Measurements from ENCODE around the gene DENND1A. TPM values are rescaled to one million over a fixed set of nuclear protein-coding genes. Genes with fewer than 3 reads are reported as not detected.

The DENND1A gene
- total and polyA plus RNA-seq, 4 donors: 7.9 to 22.0 (median 13.9) TPM

DNA sequence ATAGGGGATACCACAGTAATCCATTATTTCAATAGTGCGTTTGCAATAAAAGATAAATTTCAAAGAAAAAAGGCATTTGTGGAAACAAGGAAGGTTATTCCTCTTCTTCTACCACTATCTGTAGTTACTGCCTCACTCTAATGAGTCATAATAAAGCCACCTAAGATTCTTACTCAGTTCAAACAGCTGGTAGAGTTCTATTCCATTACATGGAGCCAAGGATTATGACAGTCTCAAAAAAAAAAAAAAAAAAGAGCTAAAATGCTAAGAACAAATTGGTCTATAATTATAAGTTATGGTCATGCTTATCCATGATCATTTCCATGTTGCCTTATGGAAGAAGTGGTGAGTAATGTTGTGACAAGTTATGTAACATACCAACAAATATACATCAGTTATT, 46.3 kb downstream of the DENND1A start:
- 97% methylated on average over 1 of the region's 1 CpG for WGBS
- H3K4me1 ChIP-seq (ENCODE audit: control insufficient read depth in 4 of 4, insufficient read depth in 4 of 4, low read length in 3 of 4): no peaks in the 10 kb centered on the region

DNA sequence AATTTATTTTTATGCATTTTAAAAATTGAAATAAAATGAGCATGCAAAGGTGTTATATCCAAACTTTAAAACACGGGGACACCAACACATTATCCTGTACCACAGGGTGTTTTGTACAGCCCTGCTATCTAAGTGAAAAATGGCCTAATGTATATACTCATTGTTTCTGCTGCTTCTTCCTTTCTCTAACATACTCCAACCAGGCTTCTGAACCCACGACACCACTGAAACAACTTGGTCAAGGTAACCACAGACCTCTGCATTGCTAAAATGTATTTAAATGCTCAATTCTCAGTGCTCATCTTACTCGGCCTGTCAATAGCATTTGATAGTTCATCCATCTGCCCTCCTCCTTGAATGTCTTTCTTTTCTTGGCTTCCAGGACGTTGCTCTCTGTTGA, 48.3 kb downstream of the DENND1A start:
- TF ChIP-seq, protein P1, sequence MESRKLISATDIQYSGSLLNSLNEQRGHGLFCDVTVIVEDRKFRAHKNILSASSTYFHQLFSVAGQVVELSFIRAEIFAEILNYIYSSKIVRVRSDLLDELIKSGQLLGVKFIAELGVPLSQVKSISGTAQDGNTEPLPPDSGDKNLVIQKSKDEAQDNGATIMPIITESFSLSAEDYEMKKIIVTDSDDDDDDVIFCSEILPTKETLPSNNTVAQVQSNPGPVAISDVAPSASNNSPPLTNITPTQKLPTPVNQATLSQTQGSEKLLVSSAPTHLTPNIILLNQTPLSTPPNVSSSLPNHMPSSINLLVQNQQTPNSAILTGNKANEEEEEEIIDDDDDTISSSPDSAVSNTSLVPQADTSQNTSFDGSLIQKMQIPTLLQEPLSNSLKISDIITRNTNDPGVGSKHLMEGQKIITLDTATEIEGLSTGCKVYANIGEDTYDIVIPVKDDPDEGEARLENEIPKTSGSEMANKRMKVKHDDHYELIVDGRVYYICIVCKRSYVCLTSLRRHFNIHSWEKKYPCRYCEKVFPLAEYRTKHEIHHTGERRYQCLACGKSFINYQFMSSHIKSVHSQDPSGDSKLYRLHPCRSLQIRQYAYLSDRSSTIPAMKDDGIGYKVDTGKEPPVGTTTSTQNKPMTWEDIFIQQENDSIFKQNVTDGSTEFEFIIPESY (IDR thresholded peaks at IDR 0.05): no peak
- no peak for TF ChIP-seq HNF4A (conservative IDR thresholded peaks at IDR 0.05)
- TF ChIP-seq, protein P2, sequence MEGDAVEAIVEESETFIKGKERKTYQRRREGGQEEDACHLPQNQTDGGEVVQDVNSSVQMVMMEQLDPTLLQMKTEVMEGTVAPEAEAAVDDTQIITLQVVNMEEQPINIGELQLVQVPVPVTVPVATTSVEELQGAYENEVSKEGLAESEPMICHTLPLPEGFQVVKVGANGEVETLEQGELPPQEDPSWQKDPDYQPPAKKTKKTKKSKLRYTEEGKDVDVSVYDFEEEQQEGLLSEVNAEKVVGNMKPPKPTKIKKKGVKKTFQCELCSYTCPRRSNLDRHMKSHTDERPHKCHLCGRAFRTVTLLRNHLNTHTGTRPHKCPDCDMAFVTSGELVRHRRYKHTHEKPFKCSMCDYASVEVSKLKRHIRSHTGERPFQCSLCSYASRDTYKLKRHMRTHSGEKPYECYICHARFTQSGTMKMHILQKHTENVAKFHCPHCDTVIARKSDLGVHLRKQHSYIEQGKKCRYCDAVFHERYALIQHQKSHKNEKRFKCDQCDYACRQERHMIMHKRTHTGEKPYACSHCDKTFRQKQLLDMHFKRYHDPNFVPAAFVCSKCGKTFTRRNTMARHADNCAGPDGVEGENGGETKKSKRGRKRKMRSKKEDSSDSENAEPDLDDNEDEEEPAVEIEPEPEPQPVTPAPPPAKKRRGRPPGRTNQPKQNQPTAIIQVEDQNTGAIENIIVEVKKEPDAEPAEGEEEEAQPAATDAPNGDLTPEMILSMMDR (IDR thresholded peaks at IDR 0.05; ENCODE audit: low read depth, low read length, missing input control): no peak
- TF ChIP-seq, protein P3, sequence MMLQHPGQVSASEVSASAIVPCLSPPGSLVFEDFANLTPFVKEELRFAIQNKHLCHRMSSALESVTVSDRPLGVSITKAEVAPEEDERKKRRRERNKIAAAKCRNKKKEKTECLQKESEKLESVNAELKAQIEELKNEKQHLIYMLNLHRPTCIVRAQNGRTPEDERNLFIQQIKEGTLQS (IDR thresholded peaks at IDR 0.05): no peak
- no peak for TF ChIP-seq EGR1 (IDR thresholded peaks at IDR 0.05; ENCODE audit: low read depth in 2 of 2)
- no peak for TF ChIP-seq HNF4G (IDR thresholded peaks at IDR 0.05)
- no peak for TF ChIP-seq FOXA2 (IDR thresholded peaks at IDR 0.05)
- 96% methylated on average over 4 of the region's 4 CpGs for WGBS

More for the DNA sequence above, 46.3 kb downstream of the DENND1A start:
- DNase-seq (ENCODE audit: low spot score): no peak
- Histone ChIP-seq H3K27ac (ENCODE audit: low read depth in 1 of 2, low read length in 2 of 2) (no peak overlapping the region), H3K9ac (ENCODE audit: low read depth in 1 of 2, low read length in 2 of 2) (no peak overlapping the region), H3K36me3 (ENCODE audit: control insufficient read depth in 4 of 4, insufficient read depth in 3 of 4, low read depth in 1 of 4, low read length in 3 of 4) (peaks cover 0 to 3% (median 0%) of the 10 kb centered on the region in 4 donors), H3K4me3 (ENCODE audit: low read depth in 1 of 3, low read length in 3 of 3) (no peak overlapping the region), H3K27me3 (ENCODE audit: control insufficient read depth in 4 of 4, insufficient read depth in 4 of 4, low read length in 3 of 4) (no peaks in the 10 kb centered on the region), H3K9me3 (ENCODE audit: control insufficient read depth in 4 of 4, low read length in 3 of 4) (no peaks in the 10 kb centered on the region)
- TF ChIP-seq, protein P3 (IDR thresholded peaks at IDR 0.05): no peak
- TF ChIP-seq JUND (IDR thresholded peaks at IDR 0.05): no peak
- TF ChIP-seq TAF1 (conservative IDR thresholded peaks at IDR 0.05): no peak
- no peak for TF ChIP-seq HNF4A (conservative IDR thresholded peaks at IDR 0.05)
- no peak for TF ChIP-seq GABPA (IDR thresholded peaks at IDR 0.05 in 1 of 2, conservative IDR thresholded peaks at IDR 0.05 in 1 of 2)
- no peak for TF ChIP-seq NR2F2 (IDR thresholded peaks at IDR 0.05)
- TF ChIP-seq FOXA2 (IDR thresholded peaks at IDR 0.05): no peak

DNA sequence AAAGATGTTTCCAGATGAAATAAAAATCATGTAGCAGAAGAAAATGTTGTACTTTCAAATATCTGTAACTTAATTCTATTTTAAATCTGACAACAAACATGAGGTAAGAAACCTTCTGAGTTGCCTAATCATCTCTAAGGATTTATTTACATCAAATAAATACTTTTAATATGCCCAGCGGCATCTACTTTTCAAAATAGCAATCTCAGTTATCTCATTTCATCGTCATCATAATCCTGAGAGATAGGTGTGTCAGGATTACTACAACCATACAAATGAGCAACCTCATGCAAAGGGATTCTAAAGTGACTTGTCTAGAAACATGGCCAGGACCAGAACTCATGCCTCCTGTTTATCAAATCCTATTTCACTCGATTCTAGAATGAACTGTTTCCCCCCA, 49.5 kb downstream of the DENND1A start:
- Histone ChIP-seq H3K36me3 (ENCODE audit: control insufficient read depth in 4 of 4, insufficient read depth in 3 of 4, low read depth in 1 of 4, low read length in 3 of 4) (peaks cover 0 to 5% (median 2%) of the 10 kb centered on the region in 4 donors), H3K27me3 (ENCODE audit: control insufficient read depth in 4 of 4, insufficient read depth in 4 of 4, low read length in 3 of 4) (no peaks in the 10 kb centered on the region), H3K9ac (ENCODE audit: low read depth in 1 of 2, low read length in 2 of 2) (no peak overlapping the region), H3K4me1 (ENCODE audit: control insufficient read depth in 4 of 4, insufficient read depth in 4 of 4, low read length in 3 of 4) (no peaks in the 10 kb centered on the region), H3K4me3 (ENCODE audit: low read depth in 1 of 3, low read length in 3 of 3) (no peak overlapping the region), H3K9me3 (ENCODE audit: control insufficient read depth in 4 of 4, low read length in 3 of 4) (no peaks in the 10 kb centered on the region), H3K27ac (ENCODE audit: low read depth in 1 of 2, low read length in 2 of 2) (no peak overlapping the region)
- no peak for DNase-seq (ENCODE audit: low spot score)
- WGBS: 88% methylated on average over 3 of the region's 3 CpGs
- TF ChIP-seq, protein P2 (IDR thresholded peaks at IDR 0.05; ENCODE audit: low read depth, low read length, missing input control): no peak
- TF ChIP-seq HNF4G (IDR thresholded peaks at IDR 0.05) (no peak), GABPA (IDR thresholded peaks at IDR 0.05 in 1 of 2, conservative IDR thresholded peaks at IDR 0.05 in 1 of 2) (no peak), JUND (IDR thresholded peaks at IDR 0.05) (no peak), RXRA (IDR thresholded peaks at IDR 0.05) (no peak)

More for the DNA sequence above, 48.3 kb downstream of the DENND1A start:
- H3K4me1 ChIP-seq (ENCODE audit: control insufficient read depth in 4 of 4, insufficient read depth in 4 of 4, low read length in 3 of 4): no peaks in the 10 kb centered on the region
- no peaks in the 10 kb centered on the region for H3K27me3 ChIP-seq (ENCODE audit: control insufficient read depth in 4 of 4, insufficient read depth in 4 of 4, low read length in 3 of 4)
- no peaks in the 10 kb centered on the region for H3K9me3 ChIP-seq (ENCODE audit: control insufficient read depth in 4 of 4, low read length in 3 of 4)
- no peak overlapping the region for H3K4me3 ChIP-seq (ENCODE audit: low read depth in 1 of 3, low read length in 3 of 3)
- no peak overlapping the region for H3K9ac ChIP-seq (ENCODE audit: low read depth in 1 of 2, low read length in 2 of 2)
- no peak for DNase-seq (ENCODE audit: low spot score)
- H3K36me3 ChIP-seq (ENCODE audit: control insufficient read depth in 4 of 4, insufficient read depth in 3 of 4, low read depth in 1 of 4, low read length in 3 of 4): peaks cover 0 to 5% (median 2%) of the 10 kb centered on the region in 4 donors
- H3K27ac ChIP-seq (ENCODE audit: low read depth in 1 of 2, low read length in 2 of 2): no peak overlapping the region
